ENCODE data around the gene LPCAT4.
"Not testable (repeated sequence)": the region's sequence is repeated elsewhere in the genome, so short reads cannot be mapped to it uniquely, and the experiment has no call there.

- TF ChIP-seq CTCF (conservative IDR thresholded peaks at IDR 0.05; ENCODE audit: low read length); EZH2phosphoT487 (IDR thresholded peaks at IDR 0.05; ENCODE audit: borderline replicate concordance): not testable (repeated sequence)
Measured at GRCh38 chr15:34375541-34375940, 8.5 kb upstream of the LPCAT4 start.

Data from Loucy (cell line).